22Rv1 (cell line): Measurements from ENCODE around the gene TRAK1.

Experiments
- H3K27ac ChIP-seq: fragments of 450-650 bp; 2 replicates; pipeline ENCODE4 v1.5.1; 2017
- ZFX ChIP-seq: fragments of 450-650 bp; IDR thresholded peaks from 2 replicates; pipeline ENCODE4 v1.6.1; 2017; ENCODE audit warnings: antibody characterized with exemption, borderline replicate concordance
- TF ChIP-seq, protein P1 (sequence below): fragments of 450-650 bp; IDR thresholded peaks from 2 replicates; pipeline ENCODE4 v1.5.1; 2017; ENCODE audit warnings: mild to moderate bottlenecking

Gene TRAK1

DNA sequence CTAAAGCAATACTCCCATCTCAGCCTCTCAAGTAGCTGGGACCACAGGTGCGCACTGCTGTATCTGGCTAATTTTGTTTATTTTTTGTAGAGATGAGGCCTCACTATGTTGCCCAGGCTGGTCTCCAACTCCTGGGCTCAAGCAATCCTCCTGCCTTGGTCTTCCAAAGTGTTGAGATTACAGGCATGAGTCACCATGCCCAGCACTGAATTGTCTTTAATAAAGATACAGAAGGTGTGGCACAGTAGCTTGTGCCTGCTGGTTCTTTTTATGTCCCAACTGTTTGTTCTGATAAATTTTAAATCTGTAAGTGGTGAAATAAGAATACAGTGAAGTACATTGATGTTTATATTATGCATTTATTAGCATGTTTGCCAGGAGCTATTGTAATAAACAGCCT lies 20.6 kb upstream of the TRAK1 start:
- no peak overlapping the region; the same call in 1 of the 2 replicates for H3K27ac ChIP-seq
- TF ChIP-seq, protein P1, sequence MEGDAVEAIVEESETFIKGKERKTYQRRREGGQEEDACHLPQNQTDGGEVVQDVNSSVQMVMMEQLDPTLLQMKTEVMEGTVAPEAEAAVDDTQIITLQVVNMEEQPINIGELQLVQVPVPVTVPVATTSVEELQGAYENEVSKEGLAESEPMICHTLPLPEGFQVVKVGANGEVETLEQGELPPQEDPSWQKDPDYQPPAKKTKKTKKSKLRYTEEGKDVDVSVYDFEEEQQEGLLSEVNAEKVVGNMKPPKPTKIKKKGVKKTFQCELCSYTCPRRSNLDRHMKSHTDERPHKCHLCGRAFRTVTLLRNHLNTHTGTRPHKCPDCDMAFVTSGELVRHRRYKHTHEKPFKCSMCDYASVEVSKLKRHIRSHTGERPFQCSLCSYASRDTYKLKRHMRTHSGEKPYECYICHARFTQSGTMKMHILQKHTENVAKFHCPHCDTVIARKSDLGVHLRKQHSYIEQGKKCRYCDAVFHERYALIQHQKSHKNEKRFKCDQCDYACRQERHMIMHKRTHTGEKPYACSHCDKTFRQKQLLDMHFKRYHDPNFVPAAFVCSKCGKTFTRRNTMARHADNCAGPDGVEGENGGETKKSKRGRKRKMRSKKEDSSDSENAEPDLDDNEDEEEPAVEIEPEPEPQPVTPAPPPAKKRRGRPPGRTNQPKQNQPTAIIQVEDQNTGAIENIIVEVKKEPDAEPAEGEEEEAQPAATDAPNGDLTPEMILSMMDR = no peak
- no peak for TF ChIP-seq ZFX

DNA sequence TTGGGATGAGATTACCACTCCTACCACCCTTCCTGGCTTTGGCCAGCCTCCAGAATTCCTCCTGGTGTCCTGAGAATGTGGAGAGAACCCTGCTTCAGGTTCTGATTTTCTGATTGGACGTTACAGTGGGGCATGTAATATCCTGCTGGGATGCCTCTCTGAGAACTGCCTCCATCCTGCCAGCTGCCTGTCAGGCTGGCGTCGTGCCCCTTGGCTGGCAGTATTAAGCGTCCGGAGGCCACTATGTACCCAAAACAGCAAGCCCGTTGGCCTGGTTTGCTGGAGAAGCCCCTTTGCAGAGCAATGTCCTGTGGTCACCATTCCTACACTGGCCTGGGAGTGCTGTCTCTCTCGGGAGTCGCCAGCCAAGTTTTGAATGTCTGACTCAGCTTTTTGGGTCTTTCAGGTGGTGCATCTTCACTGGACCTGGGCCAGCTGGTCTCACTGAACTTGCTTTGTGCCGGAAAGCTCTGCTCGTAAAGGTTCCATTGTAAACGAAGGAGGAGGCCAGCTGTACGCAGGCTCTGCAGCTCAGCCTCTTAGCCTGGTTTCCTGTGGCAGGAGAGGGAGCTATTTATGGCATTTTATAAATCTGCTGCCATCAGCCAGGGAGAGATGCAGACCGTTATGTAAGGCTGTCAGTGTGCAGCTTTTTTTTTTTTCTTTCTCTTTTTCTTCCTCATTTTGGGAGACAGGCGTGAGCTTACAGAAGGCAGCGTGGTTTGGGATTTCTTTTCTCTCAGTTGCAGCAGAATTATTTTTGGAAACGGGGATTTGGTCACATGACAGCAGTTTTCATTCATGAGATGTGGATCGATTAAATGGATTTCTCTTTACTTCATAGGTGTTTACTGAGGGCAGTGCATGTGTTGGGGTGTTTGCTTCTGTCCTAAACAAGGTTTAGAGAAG lies 19.0 kb upstream of the TRAK1 start:
- TF ChIP-seq, protein P1 = no peak
- no peak for TF ChIP-seq ZFX
- peak overlapping the region; percentile 44 for H3K27ac ChIP-seq

DNA sequence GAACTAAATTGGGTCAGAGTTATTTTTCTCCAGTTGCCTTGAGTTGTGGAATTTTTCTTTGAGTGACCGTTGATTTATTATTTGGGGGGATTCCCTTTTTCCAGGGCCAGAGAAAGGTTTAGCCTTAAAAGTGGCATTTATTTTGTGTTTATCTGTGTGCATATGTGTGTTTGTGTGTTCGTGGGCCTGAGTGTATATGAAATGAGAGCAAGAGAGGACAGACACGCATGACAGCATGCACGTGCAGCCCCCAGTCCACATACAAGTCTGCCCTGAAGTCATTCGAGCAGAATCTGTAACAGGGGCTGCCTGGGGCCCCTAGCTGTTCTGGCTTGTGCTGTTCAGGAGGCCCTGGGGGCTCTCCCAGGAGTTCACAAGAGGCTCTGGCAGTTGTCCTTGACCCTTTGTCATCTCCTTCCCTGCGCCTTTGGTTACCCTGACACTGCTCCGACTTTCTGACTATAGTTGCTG lies 18.3 kb upstream of the TRAK1 start:
- no peak for TF ChIP-seq ZFX
- TF ChIP-seq, protein P1 = no peak
- H3K27ac ChIP-seq = peak overlapping the region; percentile 44; the same call in 1 of the 2 replicates

GRCh38 chr3:42077785-42078184 lies 13.4 kb upstream of the TRAK1 start:
- no peak overlapping the region for H3K27ac ChIP-seq
- no peak for TF ChIP-seq ZFX

GRCh38 chr3:42078677-42079076 lies 12.5 kb upstream of the TRAK1 start:
- TF ChIP-seq ZFX = no peak
- TF ChIP-seq, protein P1 = no peak
- H3K27ac ChIP-seq = no peak overlapping the region

- no peak overlapping the region for H3K27ac ChIP-seq
Measured at GRCh38 chr3:42079701-42080452, 11.3 kb upstream of the TRAK1 start.

DNA sequence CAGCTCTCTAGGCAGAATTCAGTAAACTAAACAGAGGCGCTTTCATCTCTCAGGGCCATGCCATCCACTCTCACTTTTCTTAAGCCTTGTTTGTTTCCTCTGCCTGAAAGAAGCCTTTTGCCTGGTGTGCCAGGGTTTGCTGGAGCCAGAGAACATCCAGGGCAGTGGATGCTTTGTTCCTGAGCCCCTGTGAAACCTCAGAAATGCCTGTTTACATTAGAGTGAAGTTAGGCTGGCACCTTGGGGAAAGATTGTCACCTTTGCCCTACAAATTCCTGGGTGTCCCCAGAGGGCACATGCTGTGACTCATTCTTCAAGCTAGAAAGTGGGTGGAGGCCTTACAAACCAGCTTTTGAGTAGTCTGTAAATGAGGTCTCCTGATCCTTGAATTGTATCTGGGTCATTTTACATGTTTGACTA lies 10.7 kb upstream of the TRAK1 start:
- TF ChIP-seq, protein P1 = no peak
- TF ChIP-seq ZFX = no peak
- H3K27ac ChIP-seq = no peak overlapping the region

More at GRCh38 chr3:42079701-42080452, 11.3 kb upstream of the TRAK1 start:
- TF ChIP-seq, protein P1 = no peak
- TF ChIP-seq ZFX = no peak
